Measurements from ENCODE around the gene COL4A2. TPM values are rescaled to one million over a fixed set of nuclear protein-coding genes. Genes with fewer than 3 reads are reported as not detected.

Gene COL4A2
- total RNA-seq, 1 donor from 2014 or later: 56.8 TPM

GRCh38 chr13:110422913-110423688, 116.0 kb downstream of the COL4A2 start:
- DNase-seq: no peak

DNA sequence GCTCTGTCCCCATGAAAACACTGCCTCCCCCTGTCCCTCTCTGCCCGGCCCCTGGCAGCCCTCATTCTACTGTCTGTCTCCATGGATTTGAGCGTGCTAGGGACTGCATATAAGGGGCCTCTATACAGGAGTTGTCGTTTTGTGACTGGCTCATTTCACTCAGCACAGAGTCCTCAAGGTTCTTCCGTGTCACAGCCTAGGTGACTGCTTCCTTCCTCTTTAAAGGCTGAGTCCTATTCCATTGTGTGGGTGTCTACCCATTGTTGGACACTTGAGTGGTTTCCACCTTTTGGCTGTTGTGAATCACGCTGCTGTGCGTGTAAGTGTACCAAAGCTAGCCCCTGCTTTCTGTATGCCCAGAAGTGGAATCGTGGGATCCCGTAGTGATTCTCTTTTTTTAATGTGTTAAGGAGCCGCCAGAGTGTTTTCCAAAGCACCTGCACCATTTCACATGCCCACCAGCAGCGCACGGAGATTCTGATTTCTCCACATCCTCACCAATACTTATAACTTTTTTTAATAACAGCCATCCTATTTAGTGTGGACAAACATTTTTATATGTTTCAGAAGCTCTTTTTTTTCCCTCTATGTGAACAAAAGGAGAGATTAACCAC, 116.7 kb downstream of the COL4A2 start:
- DNase-seq: no peak

DNA sequence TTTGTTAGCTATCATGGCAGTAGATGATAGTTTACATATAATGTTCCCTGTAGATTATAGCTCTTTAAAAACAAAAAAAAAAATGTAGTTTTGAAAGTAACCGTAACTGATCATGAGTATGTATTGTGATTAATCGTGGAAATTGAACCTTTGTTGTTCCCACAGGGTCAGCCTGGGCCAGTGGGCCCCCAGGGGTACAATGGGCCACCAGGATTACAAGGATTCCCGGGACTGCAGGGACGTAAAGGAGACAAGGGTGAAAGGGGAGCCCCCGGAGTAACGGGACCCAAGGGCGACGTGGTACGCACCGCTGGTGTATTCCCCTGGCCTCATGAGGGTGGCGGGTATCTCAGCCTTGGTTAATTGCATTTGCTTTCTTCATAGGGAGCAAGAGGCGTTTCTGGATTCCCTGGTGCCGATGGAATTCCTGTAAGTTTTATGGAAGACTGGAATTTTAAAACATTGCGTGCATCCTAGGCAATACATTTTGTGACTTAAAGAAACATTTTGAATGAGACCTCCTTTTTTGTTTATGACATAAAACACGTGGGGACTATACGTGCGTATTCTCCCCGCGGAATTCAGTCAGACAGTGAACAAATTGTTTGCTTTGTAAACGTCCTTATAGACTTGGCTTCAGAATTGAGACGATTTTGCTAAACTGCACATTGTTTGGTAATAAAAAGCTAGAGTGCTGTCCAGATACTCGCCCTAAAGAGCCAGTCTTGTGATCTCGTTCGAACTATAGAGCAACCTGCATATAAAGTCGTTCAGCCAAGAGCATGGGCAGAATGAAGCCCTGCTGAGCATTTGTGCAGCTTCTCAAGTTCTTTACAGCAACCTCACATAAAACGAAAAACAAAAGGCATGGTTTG, 117.7 kb downstream of the COL4A2 start:
- no peak for DNase-seq

GRCh38 chr13:110425444-110425780, 118.3 kb downstream of the COL4A2 start:
- DNase-seq: no peak

DNA sequence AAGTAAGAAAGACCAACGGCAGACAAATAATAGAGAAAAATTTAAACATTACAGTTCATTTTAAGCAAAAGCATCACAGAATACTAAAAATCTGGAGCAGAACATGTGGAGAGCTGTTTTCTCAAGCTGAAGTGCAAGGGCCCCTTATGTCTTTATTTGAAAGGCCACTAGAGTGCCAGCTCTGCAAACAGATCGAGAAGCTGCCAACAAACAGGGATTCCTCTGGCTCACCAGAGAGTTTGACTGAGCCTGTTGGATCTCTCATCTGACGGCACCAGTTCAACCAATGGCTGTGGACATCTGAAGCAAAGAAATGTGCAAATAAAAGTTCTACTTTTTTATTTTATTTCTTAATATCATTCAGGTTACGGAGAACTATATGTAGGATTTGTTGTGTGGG, 119.7 kb downstream of the COL4A2 start:
- no peak for DNase-seq

GRCh38 chr13:110428313-110428712, 121.2 kb downstream of the COL4A2 start:
- no peak for DNase-seq

DNA sequence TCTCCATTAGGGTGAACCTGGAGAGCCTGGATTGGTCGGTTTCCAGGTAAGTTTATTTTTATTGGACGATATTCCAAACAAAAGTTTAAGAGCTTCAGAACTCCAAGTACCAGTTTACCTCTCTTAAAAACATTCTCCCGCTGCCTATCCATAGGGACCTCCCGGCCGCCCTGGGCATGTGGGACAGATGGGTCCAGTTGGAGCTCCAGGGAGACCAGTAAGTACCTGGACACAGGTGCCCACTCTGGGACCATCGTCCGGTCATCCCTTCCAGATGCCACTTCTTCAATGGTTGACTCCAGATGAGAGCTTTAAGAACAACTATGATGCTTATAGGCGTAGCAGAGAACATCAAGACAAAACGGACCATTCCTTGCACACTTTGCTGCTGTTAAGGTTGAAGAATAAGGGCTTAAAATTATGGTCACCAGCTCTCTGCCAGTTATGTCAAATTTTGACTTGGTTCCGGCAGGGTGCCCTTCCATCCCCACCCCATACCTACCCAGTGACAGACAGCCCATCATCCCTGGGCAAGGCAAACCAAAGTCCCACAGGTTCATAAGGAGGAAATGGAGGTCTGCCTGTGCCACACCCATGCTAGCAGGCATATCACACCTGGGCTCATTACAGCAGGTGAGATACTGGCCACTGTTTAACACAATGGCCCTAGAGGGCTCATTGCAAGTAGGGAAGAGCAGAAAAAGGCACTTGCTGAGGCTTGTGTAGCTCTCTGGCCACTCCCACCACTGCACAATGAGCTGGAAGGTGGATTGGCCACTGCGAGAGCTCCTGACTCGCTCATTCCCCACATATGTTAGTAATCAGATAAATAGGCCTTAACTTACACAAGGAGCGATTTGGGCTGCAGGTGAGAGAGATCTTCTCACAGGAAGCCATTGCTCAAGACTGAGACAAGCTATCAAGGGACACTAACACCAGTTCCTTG, 123.6 kb downstream of the COL4A2 start:
- DNase-seq: no peak

GRCh38 chr13:110431425-110432294, 124.6 kb downstream of the COL4A2 start:
- no peak for DNase-seq

DNA sequence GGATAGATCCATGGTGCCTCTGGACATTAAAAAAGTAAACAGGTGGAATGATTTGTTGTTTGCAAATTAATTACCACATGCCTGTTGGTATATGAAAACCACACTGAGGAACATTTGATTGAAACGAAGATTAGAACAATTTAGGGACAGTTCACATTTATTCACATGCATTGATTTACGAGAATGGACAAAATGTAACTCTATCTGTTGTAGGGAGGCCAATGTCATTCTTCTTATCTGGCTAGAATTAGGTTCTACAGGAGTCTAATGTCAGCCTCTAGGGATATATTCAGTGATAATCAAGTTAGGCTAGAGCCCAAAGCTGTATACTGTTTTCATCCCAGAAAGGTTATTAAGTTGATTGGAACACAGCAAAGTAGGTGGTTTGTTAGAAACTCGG, 125.4 kb downstream of the COL4A2 start:
- no peak for DNase-seq

DNA sequence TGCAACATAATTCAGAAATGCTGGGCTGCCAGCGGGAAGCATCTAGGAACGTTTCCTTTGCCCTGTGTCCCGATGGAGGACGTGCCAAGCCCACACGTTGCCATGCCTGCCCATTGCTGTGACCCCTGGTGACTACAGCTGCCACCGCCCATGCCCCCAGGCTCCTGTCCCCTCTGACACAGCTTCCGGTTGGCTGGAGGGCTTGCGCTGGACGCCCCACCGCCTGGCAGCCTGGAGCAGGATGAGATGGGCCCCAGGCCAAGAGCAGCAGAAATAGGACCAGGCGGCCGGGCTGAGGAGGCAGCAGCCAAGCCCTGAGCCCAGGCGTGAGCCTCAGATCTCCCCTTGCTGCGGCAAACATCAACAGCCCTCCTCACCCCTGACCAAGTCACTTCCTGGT, 125.9 kb downstream of the COL4A2 start:
- no peak for DNase-seq

DNA sequence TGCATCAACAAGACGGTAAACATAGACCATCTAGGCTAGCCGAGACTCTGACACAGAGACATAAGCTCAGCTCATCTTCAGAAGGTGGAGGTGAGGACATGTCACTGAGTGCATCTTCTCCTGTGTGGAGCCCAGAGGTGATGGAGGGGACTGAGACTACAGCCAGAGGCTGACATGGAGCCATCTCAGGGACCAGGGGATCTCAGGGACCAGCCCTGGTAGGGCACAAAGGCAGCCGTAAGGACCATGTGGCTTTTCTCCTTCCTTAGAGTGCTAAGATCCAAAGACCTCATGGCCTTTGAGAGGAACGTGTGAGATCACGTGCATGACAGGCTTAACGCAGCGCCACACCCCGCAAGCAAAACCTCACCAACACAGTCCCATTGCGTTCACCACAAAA, 127.5 kb downstream of the COL4A2 start:
- DNase-seq: no peak

DNA sequence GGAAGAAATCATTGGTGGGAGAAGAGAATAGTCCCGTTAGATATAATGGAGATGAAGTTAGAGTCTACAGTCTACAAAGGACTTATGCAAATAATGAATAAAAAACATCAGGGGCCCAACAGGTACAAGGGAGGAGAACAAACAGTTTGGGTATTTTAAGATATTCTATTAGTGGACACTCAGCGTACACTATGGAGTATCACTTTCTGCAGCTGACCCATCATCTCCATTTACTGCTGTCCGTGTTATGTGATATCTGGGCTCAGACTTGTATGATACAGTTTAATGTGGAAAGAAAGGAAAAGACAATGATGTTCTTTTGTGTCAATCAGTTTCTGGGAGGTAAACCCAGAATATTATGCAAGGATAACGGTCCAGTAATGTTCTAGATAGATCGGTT, 128.2 kb downstream of the COL4A2 start:
- DNase-seq: no peak

DNA sequence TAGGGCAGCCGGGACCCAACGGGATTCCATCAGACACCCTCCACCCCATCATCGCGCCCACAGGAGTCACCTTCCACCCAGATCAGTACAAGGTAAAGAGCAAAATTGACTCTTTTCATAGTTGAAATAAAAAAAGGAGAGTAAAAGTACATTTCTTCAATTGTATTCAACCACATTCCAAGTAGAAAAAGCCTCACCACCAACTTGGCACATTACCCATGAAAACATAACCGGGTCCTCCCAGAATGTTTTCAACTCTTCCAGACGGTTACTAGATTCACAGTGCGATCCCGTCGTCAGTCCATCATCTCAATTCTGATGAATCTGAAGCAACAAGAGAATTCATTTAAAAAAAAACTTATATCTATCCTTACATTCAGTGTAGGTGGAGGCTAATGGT, 129.2 kb downstream of the COL4A2 start:
- no peak for DNase-seq

DNA sequence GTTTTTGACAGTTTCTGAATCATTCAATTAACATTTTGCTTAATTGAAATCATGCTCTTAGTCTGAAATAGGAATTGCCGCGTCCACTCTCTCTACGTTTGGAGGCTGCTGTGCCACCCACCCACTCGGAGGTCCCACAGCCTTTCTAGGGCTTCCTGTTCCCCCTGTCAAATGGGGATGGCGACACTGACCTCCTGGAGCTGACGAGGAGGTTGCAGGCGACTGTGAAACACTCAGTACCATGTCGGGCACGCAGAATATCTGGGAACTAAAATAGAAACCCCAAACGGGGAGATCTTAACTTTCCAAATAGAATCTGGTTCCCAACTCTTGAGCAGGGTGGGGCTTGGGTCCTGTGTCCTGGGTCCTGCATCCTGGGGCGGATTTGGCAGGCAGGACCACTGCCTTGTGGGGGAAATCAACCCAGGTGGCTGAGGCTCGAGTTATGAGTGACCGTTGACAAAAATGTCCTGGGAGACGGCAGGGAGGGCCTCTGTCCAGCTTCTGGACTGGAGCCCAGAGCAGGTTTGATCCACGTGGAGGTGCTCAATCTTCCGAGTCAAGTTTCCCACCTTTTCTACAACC, 129.8 kb downstream of the COL4A2 start:
- DNase-seq: no peak

DNA sequence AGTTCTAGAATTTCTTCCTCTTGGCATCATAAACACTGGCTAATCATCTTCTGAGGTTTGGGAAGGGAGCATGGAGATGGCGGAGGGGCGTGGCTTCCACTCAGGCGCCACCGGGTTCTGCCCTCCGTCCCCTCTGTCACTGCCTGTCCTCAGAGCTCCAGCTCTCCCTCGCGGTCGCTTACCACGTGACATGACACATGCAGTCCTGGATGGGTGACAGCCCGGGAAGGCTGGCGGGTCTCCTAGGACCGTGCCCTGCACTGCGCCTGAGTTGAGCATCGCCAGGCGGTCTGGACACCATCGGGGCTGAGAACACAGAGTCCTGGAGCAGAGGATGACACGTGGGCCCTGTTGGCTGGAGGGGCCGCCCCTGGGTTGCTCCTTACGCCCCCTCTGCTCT, 131.1 kb downstream of the COL4A2 start:
- DNase-seq: no peak

DNA sequence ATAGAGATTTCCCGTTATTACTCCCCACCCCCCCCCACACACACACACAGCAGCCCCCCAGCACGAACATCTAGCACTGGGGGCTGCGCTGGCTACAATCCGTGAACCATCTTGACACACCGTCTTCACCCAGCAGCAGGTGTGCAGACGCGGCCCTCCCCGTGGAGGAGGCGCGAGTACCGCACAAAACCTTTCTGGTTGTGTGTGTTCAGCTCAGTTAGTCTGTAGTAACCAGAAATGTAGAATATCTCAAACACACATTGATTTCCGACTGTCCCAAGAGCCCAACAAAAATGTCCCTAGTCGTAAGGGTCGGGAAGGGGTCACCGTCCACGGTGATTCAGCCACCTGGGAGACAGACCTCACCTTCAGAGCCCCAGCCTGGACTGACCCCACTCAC, 131.7 kb downstream of the COL4A2 start:
- no peak for DNase-seq

DNA sequence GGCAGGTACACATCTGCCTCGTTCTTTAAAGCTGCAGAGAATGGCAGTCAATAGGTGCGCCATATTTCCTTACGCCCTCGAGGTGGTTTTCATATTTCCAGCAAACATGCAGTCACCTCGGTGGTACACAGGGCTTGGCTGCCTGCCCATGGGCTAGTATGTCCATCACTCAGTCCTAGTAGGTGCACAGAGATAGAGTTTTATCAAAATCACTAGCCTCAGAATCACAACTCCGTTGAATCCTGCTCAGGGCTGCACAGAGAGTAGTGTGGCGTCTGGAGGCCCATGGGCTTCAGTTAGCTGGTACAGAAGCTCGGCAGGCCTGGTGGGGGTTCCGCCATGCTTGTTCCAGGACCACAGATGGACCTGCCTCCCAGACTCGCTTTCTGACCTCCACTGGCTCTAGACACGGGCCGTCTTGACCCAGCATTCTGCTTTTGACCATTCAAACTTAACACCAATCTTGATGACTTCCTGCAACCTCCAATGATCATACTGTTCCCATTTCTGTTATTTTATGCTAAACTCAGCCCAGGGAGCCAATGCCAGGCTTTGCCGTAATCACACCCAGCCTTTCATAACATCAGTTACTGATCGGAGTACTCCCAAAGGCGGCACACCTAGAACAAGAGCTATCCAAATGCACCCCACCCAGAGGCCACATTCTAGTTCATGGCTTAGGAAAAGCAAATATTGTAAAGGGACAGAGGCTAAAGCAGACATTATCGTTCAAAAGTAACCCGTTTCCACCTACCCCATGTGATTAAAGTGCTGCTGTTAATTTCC, 134.1 kb downstream of the COL4A2 start:
- DNase-seq: no peak

DNA sequence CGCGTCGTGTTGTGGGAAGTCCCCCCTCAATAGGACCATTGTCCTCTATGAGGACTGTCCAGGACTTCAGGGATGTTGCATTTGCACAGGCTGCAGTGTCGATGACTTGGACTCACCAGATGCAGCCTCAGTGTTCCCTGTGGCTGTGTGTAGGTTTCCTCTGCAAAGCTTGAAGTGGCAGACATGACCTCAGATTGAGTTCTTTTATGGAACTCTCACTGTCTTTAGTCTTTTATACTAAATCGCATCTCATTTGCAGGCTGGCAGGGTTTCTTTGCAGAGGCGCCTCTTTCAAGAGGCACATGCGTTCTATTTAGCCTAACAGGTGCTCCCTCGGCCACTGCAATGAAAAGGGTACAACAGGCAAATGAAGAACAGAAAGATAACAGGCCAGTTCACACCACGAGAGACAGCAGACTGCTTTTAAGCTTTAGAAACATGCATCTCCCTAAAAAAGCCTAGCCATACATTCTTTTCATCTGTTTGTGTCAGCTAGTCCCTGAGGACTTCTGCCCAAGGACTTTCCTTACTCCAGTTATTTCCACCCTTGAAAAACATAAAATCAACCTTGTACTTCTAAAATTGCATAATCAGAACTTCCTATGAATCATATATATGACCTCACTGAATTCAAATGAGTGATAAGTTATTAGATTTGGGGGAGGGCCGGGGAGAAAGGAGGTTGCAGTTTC, 136.0 kb downstream of the COL4A2 start:
- no peak for DNase-seq

DNA sequence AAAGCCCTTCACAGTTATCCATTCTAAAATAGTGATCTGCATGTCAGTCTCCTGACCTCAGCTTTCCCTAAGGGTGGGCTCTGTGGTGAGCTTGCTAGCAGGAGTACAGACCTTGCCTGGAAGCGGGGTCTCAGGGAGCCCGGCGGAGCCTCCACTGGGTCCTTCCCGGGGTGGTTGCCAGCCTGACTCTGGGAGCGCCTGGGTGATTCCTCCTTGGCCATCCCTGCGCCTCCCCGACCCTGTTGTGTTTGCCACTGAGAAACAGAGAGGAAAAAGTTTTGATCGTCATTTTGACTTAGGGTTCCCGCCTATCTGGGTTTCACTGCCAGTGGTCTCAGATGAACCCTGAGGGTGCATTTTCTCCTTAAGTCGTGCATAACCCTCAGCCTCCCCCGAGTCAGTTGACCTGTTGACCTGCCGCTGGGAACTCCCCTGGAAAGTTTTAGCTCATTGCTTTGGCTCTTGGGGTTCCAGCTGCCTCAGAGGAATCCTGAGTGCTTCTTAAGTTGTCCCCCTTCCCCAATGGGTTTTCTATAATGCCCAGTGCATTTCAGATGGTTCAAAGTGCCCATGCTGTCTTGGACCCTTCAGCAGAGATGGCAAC, 136.6 kb downstream of the COL4A2 start:
- DNase-seq: no peak
